Upper lobe of right lung (tissue), 1 donor: ENCODE results near the gene LPCAT4. TPM values are rescaled to one million over a fixed set of nuclear protein-coding genes. Genes with fewer than 3 reads are reported as not detected.
A peak's percentile ranks its signal among the peaks of the same experiment; 100 is the strongest.
"Not testable (repeated sequence)": the region's sequence is repeated elsewhere in the genome, so short reads cannot be mapped to it uniquely, and the experiment has no call there.

ENCODE experiments used
- ATAC-seq: fragments of 200-7000 bp; cut with Tn5 transposase; one replicate; pipeline ENCODE4 v1.9.1; 2020; ENCODE audit warnings: mild to moderate bottlenecking, moderate library complexity
- DNase-seq: peaks from one replicate; pipeline ENCODE4 v3.0.0-alpha.2; 2020
- H3K27ac ChIP-seq: fragments of 200-600 bp; one replicate; pipeline ENCODE4 v1.8.0; 2022
- H3K27me3 ChIP-seq: fragments of 200-600 bp; one replicate; pipeline ENCODE4 v1.8.0; 2022; ENCODE audit warnings: mild to moderate bottlenecking
- H3K36me3 ChIP-seq: fragments of 200-600 bp; one replicate; pipeline ENCODE4 v1.8.0; 2022
- H3K4me1 ChIP-seq: fragments of 200-600 bp; one replicate; pipeline ENCODE4 v1.8.0; 2022
- H3K4me3 ChIP-seq: fragments of 200-600 bp; one replicate; pipeline ENCODE4 v1.8.0; 2022; ENCODE audit warnings: mild to moderate bottlenecking
- H3K9me3 ChIP-seq: fragments of 200-600 bp; one replicate; pipeline ENCODE4 v1.8.0; 2022
- intact Hi-C: fragments of 100-400 bp; cut with DNase I; formaldehyde crosslinking; loops from one replicate; pipeline ENCODE4 v1.11.0; 2022
- total RNA-seq: library from RNA; stranded (reverse); fragmentation: NEBNext Ultra II Directional; extraction: Animal tissue kit (Norgen Biotek cat#: 25700); gene quantifications from one replicate; pipeline ENCODE4 v1.2.1, GENCODE V29; 2021
- TF ChIP-seq, protein P1 (sequence below): fragments of 200-600 bp; IDR thresholded peaks from one replicate; pipeline ENCODE4 v1.8.0; 2022; ENCODE audit warnings: antibody characterized with exemption
- donor health status: DM: no; HTN: yes; CAD: no; lungs with severe emphysema.

LPCAT4 gene
- total RNA-seq, 1 donor from 2014 or later = 31.5 TPM

GRCh38 chr15:34376856-34377255, 9.9 kb upstream of the LPCAT4 start:
- intact Hi-C loops = loop anchor here (10.0 kb wide), 1 partner anchor 62 kb away; no protein-coding TSS in a partner anchor
- ATAC-seq (no peak), DNase-seq (no peak)
- TF ChIP-seq, protein P1, sequence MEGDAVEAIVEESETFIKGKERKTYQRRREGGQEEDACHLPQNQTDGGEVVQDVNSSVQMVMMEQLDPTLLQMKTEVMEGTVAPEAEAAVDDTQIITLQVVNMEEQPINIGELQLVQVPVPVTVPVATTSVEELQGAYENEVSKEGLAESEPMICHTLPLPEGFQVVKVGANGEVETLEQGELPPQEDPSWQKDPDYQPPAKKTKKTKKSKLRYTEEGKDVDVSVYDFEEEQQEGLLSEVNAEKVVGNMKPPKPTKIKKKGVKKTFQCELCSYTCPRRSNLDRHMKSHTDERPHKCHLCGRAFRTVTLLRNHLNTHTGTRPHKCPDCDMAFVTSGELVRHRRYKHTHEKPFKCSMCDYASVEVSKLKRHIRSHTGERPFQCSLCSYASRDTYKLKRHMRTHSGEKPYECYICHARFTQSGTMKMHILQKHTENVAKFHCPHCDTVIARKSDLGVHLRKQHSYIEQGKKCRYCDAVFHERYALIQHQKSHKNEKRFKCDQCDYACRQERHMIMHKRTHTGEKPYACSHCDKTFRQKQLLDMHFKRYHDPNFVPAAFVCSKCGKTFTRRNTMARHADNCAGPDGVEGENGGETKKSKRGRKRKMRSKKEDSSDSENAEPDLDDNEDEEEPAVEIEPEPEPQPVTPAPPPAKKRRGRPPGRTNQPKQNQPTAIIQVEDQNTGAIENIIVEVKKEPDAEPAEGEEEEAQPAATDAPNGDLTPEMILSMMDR = no peak
- Histone ChIP-seq H3K4me1 (no peaks in the 10 kb centered on the region), H3K4me3 (no peak overlapping the region), H3K27me3 (no peaks in the 10 kb centered on the region), H3K36me3 (no peaks in the 10 kb centered on the region), H3K9me3 (no peaks in the 10 kb centered on the region), H3K27ac (no peak overlapping the region)

GRCh38 chr15:34375541-34375940, 8.5 kb upstream of the LPCAT4 start:
- not testable (repeated sequence) for DNase-seq, H3K27me3 ChIP-seq, H3K27ac ChIP-seq, H3K4me3 ChIP-seq, H3K9me3 ChIP-seq, H3K4me1 ChIP-seq, ATAC-seq, H3K36me3 ChIP-seq
- intact Hi-C loops = loop anchor here (10.0 kb wide), 1 partner anchor 61 kb away; no protein-coding TSS in a partner anchor

DNA sequence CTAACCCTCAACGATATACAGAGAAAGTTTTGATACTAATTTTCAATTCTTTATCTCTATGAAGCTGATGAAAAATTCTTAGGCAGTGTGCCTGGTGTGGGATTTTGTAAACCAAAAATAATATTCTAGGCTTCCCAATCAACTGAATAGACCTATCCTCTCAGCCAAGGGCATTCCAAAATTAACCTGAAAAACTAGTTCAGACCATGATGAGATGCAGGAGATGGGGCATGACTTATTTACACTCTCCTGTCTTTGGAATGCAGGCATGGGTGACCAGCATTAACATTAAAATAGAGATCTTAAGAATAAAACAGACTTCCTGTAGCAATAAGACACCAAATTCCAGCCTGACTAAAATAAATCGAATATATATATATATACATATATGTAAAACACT, 7.8 kb upstream of the LPCAT4 start:
- Histone ChIP-seq H3K27me3 (no peaks in the 10 kb centered on the region), H3K4me3 (no peak overlapping the region), H3K9me3 (no peaks in the 10 kb centered on the region), H3K36me3 (no peaks in the 10 kb centered on the region), H3K27ac (no peak overlapping the region), H3K4me1 (no peaks in the 10 kb centered on the region)
- TF ChIP-seq, protein P1 = no peak
- intact Hi-C loops = loop anchor here (5.0 to 10.0 kb wide), 2 partner anchors 60 to 143 kb away; no protein-coding TSS in a partner anchor
- DNase-seq (no peak), ATAC-seq (no peak)

- Histone ChIP-seq H3K4me1 (no peaks in the 10 kb centered on the region), H3K4me3 (no peak overlapping the region), H3K27me3 (no peaks in the 10 kb centered on the region), H3K9me3 (no peaks in the 10 kb centered on the region), H3K27ac (no peak overlapping the region), H3K36me3 (no peaks in the 10 kb centered on the region)
- DNase-seq = peak; percentile 43
- intact Hi-C loops = loop anchor here (5.0 to 10.0 kb wide), 2 partner anchors 59 to 142 kb away; no protein-coding TSS in a partner anchor
- TF ChIP-seq, protein P1 = no peak
- ATAC-seq = peak; percentile 17
Observed at GRCh38 chr15:34373951-34374350, 7.0 kb upstream of the LPCAT4 start.

DNA sequence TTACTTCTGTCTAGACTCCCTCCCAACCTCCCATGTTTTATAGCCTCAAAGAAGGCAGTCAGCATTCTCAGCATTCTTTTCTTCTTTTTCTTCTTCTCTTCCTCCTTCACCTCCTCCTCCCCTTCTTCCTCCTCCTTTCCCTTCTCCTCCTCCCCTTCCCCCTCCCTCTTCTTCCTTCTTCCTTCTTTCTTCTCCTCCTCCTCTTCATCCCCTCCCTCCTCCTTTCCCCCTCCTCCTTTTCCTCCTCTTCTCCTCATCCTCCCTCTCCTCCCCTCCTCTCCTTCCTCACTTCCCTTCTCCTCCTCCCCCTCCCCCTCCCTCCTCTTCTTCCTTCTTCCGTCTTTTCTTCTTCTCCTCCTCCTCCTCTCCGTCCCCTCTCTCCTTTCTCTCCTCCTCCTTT, 3.6 kb upstream of the LPCAT4 start:
- Histone ChIP-seq H3K4me1 (peaks cover 7% of the 10 kb centered on the region), H3K27ac (no peak overlapping the region), H3K27me3 (no peaks in the 10 kb centered on the region), H3K4me3 (no peak overlapping the region), H3K36me3 (no peaks in the 10 kb centered on the region), H3K9me3 (no peaks in the 10 kb centered on the region)
- intact Hi-C loops = loop anchor here (5.0 to 10.0 kb wide), 2 partner anchors 56 to 138 kb away; no protein-coding TSS in a partner anchor
- DNase-seq (no peak), ATAC-seq (no peak)
- TF ChIP-seq, protein P1 = no peak

DNA sequence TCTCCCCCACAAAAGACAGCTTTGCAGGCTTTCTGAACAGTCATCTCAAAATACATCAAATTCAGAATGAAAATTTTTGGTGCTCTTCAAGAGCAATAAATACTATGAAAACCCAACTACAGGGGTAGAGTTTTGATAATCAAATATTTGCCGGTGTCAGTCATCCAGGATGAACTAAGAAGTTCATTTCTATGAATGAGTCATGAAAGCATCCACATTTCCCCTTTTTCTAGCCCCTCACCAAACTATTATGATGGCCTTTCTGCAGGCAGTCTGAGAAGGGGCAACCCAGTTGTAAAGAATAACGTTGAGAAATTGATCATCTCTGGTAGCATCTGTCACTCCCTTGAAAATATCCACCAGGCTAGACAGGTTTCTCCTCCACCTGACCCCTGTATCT, 3.1 kb upstream of the LPCAT4 start:
- no peaks in the 10 kb centered on the region for H3K27me3 ChIP-seq
- H3K4me3 ChIP-seq = no peak overlapping the region
- H3K36me3 ChIP-seq = no peaks in the 10 kb centered on the region
- no peak overlapping the region for H3K27ac ChIP-seq
- intact Hi-C loops = loop anchor here (5.0 to 10.0 kb wide), 2 partner anchors 55 to 138 kb away; no protein-coding TSS in a partner anchor
- H3K4me1 ChIP-seq = peaks cover 9% of the 10 kb centered on the region
- ATAC-seq (no peak), DNase-seq (no peak)
- no peaks in the 10 kb centered on the region for H3K9me3 ChIP-seq
- TF ChIP-seq, protein P1 = no peak
